Kidney capillary endothelial cell (primary cell): ENCODE results near the gene INAVA.

Source experiments
- DNase-seq: peaks from one replicate; pipeline ENCODE4 v3.0.0-alpha.2; 2018; ENCODE audit warnings: low spot score

The INAVA gene, protein sequence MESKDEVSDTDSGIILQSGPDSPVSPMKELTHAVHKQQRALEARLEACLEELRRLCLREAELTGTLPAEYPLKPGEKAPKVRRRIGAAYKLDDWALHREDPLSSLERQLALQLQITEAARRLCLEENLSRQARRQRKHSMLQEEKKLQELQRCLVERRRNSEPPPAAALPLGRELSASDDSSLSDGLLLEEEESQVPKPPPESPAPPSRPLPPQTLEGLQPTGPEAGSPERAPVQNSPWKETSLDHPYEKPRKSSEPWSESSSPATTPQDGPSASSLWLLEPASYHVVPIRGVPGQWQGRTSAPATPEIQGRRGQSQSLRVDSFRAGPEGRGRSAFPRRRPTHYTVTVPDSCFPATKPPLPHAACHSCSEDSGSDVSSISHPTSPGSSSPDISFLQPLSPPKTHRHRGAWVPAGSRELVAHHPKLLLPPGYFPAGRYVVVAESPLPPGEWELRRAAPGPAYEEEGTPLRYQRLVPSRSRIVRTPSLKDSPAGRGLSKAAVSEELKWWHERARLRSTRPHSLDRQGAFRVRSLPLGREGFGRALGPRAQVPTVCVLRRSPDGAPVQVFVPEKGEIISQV

DNA sequence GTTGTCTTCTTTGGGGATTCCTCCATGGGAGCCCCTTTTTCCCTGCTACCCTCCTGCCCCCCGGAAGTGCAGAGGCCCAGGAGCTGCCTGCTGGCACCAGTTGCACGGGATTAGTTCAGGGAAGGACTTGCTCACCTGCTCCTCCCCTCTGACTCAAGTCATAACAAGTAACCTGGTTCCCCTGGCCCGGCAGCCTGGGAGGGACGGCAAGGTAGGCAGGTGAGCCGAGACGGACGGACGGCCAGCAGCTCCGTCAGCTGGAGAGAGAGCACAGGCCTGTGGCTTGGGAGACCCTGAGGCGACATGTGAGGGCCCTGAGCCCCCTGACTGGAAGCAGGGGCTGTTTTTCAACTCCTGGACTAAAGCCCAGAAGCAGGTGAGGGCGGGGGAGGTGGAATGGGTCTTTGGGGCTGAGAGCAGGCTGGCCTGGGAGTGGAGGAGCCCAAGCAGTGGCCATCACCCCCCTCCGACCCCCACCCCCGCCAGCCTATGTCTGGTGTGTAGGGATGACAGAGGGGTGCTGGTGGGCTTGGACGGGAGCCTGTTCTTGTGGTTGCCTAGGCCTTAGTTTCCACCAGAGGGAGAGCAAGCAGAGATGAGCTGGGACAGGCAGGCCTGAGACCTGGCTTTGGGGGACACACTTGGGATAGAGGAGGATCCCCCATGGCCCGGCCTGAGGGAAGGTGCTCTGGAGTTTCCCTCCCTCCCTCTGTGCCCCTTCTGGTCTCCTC is at the start of gene INAVA:
TSS of gene INAVA (plus strand) at position 189 of the 731 bp plus-strand sequence. CDS start 3,501 bp downstream, outside the sequence.
- no peak for DNase-seq

DNA sequence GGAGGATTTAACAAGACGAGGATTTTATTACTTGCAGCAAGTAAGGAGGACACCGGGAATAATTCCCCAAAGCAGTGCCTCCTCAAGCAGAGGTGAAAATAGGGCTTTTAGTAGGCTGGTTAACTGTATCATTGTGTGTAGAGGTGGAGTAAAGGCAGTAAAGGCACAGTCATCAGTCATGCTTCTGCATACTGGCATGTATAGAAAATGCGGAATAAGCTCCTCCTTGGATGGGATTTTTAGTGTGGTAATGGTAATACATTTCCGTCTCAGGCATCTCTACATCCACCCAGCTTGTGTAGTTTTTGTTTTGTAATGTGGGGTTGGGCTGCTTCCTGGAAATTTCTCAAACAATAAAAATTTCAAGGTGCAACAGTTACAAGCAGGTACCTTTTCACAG is 49.3 kb upstream of the INAVA start:
- no peak for DNase-seq

DNA sequence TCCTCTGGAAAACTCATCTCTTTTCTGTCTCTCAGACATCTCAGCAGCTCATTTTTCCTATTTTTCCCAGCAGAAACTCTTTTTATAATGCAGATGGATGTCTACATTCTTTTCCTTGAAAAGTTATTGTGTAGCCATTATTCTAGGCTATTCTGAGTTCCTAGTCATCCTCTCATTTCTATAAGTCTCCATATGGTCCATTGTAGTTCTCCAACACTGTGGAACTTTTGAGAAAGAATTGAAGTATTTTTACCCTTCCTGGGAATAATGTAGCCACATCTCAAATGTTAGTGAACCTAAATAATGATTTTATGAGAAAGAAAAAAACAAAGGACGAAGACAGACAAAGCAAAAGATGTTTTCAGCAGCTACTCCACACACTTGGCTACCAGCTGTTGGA is 48.3 kb upstream of the INAVA start:
- DNase-seq: no peak

DNA sequence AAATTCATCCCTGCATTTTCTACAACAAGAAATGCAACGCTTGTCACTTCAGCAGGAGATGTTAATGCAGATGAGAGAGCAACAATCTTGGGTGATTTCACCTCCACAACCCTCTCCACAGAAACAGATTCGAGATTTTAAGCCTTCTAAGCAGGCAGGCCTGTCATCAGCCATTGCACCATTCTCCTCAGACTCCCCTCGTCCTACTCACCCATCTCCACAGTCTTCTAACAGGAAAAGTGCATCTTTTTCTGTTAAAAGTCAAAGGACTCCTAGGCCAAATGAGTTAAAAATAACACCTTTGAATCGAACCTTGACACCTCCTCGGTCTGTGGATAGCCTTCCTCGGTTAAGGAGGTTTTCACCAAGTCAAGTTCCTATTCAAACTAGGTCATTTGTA is 45.3 kb upstream of the INAVA start:
- DNase-seq: no peak

DNA sequence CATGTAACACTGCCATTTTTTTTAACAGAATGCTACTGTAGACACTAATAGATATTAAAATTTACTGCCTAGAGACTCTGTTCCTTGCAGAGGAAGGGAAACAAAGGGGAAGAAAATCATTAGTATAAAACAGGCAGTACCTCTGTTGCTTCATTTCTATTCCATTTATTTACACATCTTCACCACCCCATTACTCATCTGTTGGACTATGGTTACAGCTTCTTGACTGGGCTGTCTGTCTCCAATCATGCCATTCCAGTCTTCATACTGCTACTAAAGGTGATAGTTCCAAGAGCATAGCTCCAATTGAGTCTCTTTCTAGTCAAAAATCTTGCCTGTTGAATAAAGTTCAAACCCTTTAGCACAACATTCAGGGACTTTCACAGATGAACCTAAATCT is 44.1 kb upstream of the INAVA start:
- no peak for DNase-seq

DNA sequence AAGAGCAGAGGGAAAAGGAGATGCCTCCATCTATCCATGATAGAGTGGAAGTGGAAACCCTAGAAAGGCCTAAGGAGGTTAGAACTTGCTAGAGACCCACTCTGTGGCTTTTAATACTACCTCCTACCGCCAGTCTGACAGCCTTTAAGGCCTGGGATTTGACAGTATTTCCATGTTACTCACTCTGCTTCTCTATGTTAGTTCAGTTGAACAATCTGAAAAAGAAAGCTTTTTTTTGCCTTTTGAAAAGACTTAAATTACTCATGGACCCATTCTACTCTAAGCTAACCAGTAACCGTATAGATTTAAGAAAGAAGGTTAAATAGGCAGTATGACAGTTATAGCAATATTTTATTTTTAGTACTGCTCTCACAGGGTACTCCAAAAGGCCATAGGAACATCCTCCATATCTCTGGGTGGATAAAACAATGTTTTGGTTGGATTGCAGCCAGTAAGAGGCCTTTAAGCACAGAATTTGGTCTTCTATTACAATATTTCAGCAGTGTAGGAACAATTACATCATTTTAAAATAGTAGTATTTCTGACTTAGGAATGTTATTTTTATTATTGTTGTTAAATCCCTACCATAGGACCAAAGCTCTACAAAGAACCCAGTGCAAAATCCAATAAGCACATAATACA is 37.9 kb upstream of the INAVA start:
- no peak for DNase-seq

DNA sequence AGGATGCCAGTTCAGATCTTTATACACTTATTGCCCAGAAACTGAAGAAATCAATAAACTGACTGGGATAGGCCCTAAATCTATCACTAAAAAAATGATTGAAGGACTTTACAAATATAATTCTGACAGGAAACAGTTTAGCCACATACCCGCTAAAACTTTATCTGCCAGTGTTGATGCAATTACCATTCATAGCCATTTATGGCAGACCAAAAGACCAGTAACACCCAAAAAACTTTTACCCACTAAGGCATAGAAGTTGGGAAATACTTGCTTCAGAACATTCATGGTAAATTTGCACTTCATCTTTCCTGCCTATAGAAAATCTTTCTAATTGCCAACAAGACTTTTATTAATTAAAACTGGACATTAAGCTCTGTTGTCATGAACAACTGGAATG is 36.9 kb upstream of the INAVA start:
- no peak for DNase-seq

DNA sequence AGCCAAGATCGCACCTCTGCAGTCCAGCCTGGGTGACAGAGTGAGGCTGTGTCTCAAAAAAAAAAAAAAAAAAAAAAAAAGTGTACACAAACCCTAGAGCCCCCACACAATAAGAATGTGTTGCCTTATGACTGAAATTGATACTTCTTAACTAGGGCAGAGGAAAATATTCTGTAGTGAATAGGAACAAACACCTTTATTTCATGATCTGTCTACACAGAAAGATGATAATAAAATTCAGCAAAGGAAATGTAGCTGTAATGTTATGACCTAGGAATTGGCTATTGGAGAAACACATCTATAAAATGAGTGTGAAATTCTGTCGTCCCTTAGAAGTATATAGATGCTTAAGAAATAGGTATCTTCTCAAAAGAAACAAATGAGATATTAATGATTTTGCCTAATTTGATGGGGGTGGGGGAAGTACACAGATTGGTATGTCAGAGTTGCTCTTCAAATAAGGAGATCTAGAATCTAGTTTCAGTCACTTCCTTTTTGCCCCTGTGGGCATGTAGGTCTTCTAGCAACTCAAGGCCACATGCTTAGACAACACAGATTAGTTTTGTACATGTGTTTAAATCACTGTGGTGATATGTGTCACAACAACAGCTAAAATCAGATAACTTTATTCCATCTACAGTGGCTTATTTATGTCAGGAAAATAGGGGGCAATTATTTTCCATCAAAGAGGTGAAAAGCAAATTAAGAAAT is 32.6 kb upstream of the INAVA start:
- no peak for DNase-seq

DNA sequence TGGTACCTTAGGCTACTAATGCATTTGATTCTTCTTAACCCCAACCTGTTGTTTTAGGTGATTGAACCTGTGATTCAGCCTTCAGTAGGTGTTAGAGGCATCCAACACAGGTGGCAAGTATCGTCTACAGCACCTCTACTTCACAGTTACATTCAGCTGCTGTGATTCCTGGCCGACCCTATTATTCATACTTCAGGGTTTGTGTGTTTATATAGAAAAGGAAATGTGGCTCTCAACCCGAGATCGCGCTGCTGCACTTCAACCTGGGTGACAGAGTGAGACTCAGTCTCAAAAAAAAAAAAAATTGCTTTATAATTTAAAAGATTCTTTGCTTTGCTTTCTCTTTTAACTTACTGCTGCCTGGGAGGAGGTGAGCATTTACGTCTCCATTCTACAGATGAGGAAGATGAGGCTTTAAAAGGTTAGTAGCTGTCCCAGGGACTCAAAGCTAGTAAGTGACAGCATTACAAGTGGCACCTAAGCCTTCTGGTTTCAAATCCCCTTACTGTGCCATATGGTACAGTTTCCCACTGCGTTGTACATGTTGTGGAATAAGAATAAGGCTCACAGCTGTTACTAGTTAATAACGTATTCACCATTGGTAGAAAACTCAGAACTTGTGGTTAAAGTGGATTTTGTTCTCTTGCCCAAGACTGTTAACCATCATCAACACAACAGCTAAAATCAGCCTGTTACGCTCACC is 31.8 kb upstream of the INAVA start:
- no peak for DNase-seq

DNA sequence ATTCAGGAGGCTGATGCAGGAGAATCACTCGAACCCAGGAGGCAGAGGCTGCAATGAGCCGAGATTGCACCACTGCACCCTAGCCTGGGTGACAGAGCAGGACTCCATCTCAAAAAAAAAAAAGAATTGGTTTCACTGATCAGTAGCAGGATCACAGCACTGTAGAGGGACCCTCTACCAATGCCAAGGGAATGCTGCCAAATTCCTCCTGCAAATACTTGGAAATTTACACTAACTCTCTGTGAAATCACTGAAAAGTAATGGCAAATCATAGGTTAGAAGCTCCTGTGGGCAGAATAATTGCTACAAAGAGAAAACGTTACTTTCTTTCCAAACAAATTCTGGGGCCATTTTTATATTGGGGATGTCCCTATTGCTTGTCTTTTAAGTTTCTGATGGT is 28.6 kb upstream of the INAVA start:
- no peak for DNase-seq

DNA sequence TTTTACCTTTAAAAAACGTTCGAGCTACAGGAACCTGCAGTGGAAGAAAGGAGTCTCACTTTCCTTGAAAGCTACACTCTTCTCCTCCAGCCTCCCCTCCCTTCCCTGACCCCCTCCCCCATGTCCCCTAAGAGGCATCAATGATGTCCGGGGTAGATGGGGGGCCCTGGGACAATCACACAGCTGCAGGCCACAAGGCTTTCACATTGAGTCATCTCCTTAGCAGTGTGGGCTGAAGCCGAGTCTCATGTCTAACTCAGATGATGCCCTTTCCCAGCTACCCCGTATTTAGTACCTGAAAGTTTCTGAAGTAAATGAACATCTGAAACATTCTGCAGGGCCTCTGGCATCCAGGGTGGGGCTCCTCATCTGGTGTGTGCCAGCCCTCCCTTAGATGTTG is 28.2 kb upstream of the INAVA start:
- no peak for DNase-seq

DNA sequence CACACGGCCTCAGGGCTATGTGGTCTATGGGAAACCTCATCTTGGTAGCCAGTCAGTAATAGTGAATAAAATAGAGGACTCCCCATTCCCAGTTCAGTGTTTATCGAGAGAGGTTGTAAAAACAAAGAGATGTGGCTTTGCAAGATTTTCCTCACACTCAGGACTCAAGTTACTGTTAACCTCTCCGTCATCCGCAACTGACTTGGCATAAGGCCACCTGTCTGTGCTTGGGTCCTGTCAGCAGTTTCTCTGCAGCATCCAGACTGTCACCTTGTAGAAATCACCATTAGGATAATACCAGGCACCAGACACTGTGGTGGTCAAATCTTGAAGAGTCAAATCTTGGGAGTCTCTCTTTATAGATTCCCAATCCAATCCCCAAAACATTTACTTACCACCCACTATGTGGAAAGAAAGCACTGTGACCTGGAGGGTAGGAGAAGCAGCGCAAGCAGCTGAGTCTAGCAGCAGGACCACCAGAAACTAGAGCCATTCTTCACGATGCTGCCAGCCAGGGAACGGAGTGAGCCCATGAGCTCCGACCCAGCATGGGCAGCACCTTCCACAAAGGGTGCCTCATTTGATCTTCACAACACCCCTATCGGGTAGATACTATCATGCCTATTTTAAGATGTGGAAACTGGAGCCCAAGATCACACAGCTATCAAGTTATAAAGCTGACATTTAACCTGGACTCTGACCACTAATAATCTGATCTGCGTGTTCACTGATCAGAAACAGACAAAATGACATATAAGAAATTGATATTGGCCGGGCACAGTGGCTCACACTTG is 27.5 kb upstream of the INAVA start:
- DNase-seq: no peak

DNA sequence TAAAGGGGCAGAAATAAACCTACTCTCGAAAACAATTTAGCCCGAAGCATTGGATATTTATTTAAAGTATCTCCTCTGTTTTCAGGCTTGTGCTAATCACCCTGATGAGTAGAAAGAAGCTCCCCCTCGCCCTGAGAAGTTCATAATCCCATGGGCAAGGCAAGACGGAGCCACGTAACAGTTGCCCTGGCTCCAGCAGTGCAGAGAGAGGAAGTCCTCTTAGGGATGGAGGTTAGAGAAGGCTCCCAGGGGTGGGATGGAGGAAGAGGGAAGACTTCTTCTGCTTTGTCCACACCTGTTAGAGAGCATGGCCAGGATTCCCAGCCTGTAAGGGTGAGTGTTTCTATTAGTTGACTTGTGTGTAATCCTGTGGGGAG is 25.3 kb upstream of the INAVA start:
- no peak for DNase-seq

DNA sequence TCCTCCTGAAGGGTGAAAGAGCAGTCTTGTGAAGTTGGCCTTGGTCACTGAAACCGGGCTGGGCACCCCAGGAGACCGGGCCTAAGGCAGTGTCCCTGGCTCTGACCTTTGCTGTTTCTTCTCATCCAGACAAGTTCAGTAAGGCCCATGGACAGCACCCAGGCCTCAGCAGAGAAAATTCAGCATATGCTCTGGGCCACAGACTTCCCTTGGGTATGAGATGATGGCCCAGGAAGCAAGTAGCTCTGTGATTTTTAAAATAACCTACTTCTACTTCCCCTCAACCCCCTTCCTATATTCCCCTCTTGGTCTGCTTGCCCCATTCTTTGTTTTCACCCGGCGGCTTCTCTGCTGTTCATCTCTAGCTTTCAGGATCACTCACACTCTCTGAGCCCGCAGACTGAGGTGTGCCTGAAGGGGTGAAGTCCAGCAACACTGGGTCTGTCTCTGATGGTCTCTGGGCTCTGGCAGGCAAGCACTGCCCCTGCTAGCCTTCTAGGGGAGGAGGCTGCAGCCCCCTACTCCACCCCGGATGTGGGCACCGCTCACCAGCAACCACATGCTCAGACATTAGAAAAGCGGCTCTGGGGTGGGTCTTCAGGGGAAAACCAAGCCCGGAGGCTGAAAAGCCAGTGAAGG is 24.8 kb upstream of the INAVA start:
- DNase-seq: no peak

DNA sequence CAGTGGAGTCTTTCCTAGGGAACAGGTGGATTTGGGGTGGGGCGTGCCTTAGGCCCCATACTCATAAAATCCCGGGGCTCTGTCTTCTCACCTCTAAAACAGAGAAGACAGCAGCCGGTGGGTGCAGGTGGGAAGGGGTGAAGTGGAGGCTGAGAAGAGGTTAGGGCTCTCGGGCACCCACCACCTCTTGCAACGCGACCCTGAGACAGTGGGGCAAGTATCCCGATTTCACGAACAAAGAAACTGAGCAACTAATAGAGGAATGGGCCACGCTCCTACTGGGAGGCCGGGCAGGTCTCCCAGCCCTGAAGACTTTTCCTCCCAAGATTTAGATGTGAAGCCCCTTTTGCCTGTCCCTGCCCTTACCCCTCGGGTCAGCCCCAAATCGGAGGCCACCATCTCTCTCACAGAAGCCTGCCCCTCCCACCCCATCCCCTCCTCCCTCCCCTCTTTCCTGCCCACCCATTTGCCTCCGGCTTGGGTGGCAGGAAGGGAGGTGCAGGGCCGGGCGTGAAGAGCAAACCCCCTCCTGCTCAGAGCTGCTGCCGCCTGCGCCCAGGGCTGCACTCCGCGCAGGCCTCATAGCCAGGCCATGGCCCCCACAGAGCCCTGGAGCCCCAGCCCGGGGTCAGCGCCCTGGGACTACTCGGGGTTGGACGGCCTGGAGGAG is 22.1 kb upstream of the INAVA start, which contains the start of gene GPR25:
TSS of gene GPR25 (plus strand) at position 536 of the 670 bp plus-strand sequence. CDS start at position 593, 57 bp downstream.
- no peak for DNase-seq

DNA sequence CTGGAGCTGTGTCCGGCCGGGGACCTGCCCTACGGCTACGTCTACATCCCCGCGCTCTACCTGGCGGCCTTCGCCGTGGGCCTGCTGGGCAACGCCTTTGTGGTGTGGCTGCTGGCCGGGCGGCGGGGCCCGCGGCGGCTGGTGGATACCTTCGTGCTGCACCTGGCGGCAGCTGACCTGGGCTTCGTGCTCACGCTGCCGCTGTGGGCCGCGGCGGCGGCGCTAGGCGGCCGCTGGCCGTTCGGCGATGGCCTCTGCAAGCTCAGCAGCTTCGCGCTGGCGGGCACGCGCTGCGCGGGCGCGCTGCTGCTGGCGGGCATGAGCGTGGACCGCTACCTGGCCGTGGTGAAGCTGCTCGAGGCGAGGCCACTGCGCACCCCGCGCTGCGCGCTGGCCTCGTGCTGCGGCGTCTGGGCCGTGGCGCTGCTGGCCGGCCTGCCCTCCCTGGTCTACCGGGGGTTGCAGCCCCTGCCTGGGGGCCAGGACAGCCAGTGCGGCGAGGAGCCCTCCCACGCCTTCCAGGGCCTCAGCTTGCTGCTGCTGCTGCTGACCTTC is 21.5 kb upstream of the INAVA start:
- DNase-seq: no peak

DNA sequence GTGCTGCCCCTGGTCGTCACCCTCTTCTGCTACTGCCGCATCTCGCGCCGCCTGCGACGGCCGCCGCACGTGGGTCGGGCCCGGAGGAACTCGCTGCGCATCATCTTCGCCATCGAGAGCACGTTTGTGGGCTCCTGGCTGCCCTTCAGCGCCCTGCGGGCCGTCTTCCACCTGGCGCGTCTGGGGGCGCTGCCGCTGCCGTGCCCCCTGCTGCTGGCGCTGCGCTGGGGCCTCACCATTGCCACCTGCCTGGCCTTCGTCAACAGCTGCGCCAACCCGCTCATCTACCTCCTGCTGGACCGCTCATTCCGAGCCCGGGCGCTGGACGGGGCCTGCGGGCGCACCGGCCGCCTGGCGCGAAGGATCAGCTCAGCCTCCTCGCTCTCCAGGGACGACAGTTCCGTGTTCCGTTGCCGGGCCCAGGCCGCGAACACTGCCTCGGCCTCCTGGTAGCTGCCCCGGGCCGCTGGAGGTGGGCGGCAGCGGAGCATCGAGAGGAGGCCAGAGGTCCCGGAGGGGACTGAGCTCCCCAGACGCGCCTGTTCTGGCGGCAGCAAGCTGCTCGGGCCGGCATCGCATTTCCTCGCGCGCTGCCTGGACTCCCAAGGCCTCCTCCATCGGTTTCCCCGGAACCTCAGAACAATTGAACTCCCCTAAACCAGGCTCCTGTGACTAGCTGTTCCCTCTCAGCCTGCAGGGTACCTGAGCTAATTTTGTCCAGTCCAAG is 20.9 kb upstream of the INAVA start:
- no peak for DNase-seq

DNA sequence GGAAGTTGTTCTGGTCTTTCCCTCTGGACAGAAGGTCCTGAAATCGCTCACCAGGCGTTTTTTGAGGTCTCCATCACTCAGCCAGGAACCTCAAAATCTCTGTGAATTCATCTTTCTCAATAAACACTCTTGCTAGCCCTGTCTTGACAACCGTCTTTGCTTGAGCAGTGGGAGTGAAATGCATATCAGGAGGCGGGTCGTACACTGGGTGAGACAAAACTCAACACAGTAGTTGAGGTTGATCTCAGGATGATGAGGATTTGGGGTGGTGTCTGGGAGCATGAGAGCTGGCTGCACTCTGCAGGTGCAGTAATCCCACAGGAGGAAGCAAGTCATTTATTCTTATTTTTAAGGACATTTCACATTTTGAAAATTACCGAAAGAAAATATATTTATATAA is 20.0 kb upstream of the INAVA start:
- DNase-seq: no peak
